HEK293 (cell line): ENCODE data around the gene MYO1C.

Source experiments
- CTCF ChIA-PET: fragments of 350-600 bp; formaldehyde crosslinking; extraction: SDS; loops from one replicate; lab custom pipeline; 2021; ENCODE audit warnings: antibody characterized with exemption; lab: Yijun Ruan, JAX
- POLR2A ChIA-PET: fragments of 300-600 bp; formaldehyde crosslinking; extraction: SDS; loops from one replicate; lab custom pipeline; 2020; ENCODE audit warnings: antibody characterized with exemption, inconsistent platforms; lab: Yijun Ruan, JAX
- H3K27ac ChIP-seq: fragments of 200-500 bp; sonication (Bioruptor generic); 2 replicates; pipeline ENCODE4 v1.5.1; 2014; ENCODE audit warnings: low read depth, low read length, control low read depth, inconsistent platforms; ENCODE audit errors: extremely low read depth
- H3K36me3 ChIP-seq, 2 experiments: fragments of 200-500 bp in 1 of 2; sonication (Bioruptor generic) in 1 of 2; 1 replicate in 1 of 2; 2 replicates in 1 of 2; pipeline ENCODE4 v1.5.1; 2014 to 2017; ENCODE audit warnings: inconsistent platforms in 2 of 2, low read length in 2 of 2; ENCODE audit not compliant: control insufficient read depth in 2 of 2, insufficient read depth in 1 of 2
- H3K4me1 ChIP-seq: fragments of 200-500 bp; sonication (Bioruptor generic); 2 replicates; pipeline ENCODE4 v1.5.1; 2014; ENCODE audit warnings: mild to moderate bottlenecking, low read length, inconsistent platforms; ENCODE audit not compliant: control insufficient read depth, insufficient read depth
- H3K4me3 ChIP-seq: 2 replicates; pipeline ENCODE4 v1.5.1; 2011; ENCODE audit warnings: low read depth, mild to moderate bottlenecking, control low read depth, low read length, moderate library complexity
- H3K9me3 ChIP-seq: fragments of 200-500 bp; sonication (Bioruptor generic); 2 replicates; pipeline ENCODE4 v1.5.1; 2014; ENCODE audit warnings: low read depth, low read length, inconsistent platforms; ENCODE audit not compliant: control insufficient read depth, insufficient read depth
- GLI4 ChIP-seq: fragments of 450-650 bp; formaldehyde crosslinking; IDR thresholded peaks from 2 replicates; pipeline ENCODE4 v1.5.1; 2016; ENCODE audit warnings: missing biosample characterization, missing genetic modification characterization
- KLF8 ChIP-seq: fragments of 450-650 bp; formaldehyde crosslinking; IDR thresholded peaks from 2 replicates; pipeline ENCODE4 v1.5.1; 2016; ENCODE audit warnings: missing biosample characterization, missing genetic modification characterization
- OSR2 ChIP-seq: fragments of 450-650 bp; formaldehyde crosslinking; IDR thresholded peaks from 2 replicates; pipeline ENCODE4 v1.5.1; 2016; ENCODE audit warnings: missing biosample characterization, missing genetic modification characterization
- PRDM1 ChIP-seq: fragments of 450-650 bp; formaldehyde crosslinking; IDR thresholded peaks from 2 replicates; pipeline ENCODE4; 2016; ENCODE audit warnings: missing biosample characterization, missing genetic modification characterization
- PRDM2 ChIP-seq: fragments of 450-650 bp; formaldehyde crosslinking; IDR thresholded peaks from 2 replicates; pipeline ENCODE4 v1.5.1; 2016; ENCODE audit warnings: missing biosample characterization, missing genetic modification characterization, borderline replicate concordance
- PRDM6 ChIP-seq: fragments of 450-650 bp; formaldehyde crosslinking; IDR thresholded peaks from 2 replicates; pipeline ENCODE4 v1.5.1; 2017; ENCODE audit warnings: missing biosample characterization, missing genetic modification characterization
- RBAK ChIP-seq: fragments of 450-650 bp; formaldehyde crosslinking; IDR thresholded peaks from 2 replicates; pipeline ENCODE4 v1.5.1; 2016; ENCODE audit warnings: missing biosample characterization, missing genetic modification characterization
- ZBTB17 ChIP-seq: fragments of 450-650 bp; formaldehyde crosslinking; IDR thresholded peaks from 2 replicates; pipeline ENCODE4 v1.5.1; 2016; ENCODE audit warnings: missing biosample characterization, missing genetic modification characterization
- ZBTB48 ChIP-seq: fragments of 450-650 bp; formaldehyde crosslinking; IDR thresholded peaks from 2 replicates; pipeline ENCODE4 v1.5.1; 2016; ENCODE audit warnings: missing biosample characterization, missing genetic modification characterization
- ZBTB6 ChIP-seq: fragments of 450-650 bp; formaldehyde crosslinking; IDR thresholded peaks from 2 replicates; pipeline ENCODE4 v1.5.1; 2017; ENCODE audit warnings: missing biosample characterization, missing genetic modification characterization
- ZFP37 ChIP-seq: fragments of 450-650 bp; formaldehyde crosslinking; IDR thresholded peaks from 2 replicates; pipeline ENCODE4 v1.5.1; 2016; ENCODE audit warnings: missing biosample characterization, missing genetic modification characterization
- ZNF239 ChIP-seq: fragments of 450-650 bp; formaldehyde crosslinking; IDR thresholded peaks from 2 replicates; pipeline ENCODE4 v1.5.1; 2016; ENCODE audit warnings: missing biosample characterization, missing genetic modification characterization
- ZNF398 ChIP-seq: fragments of 450-650 bp; formaldehyde crosslinking; IDR thresholded peaks from 2 replicates; pipeline ENCODE4 v1.5.1; 2017; ENCODE audit warnings: missing biosample characterization, missing genetic modification characterization
- ZNF416 ChIP-seq: fragments of 450-650 bp; formaldehyde crosslinking; IDR thresholded peaks from 2 replicates; pipeline ENCODE4 v1.5.1; 2016; ENCODE audit warnings: missing biosample characterization, missing genetic modification characterization
- ZNF530 ChIP-seq: fragments of 450-650 bp; formaldehyde crosslinking; IDR thresholded peaks from 2 replicates; pipeline ENCODE4 v1.5.1; 2016; ENCODE audit warnings: low read depth, missing biosample characterization, missing genetic modification characterization
- ZNF624 ChIP-seq: fragments of 450-650 bp; formaldehyde crosslinking; IDR thresholded peaks from 2 replicates; pipeline ENCODE4 v1.5.1; 2017; ENCODE audit warnings: missing biosample characterization, missing genetic modification characterization
- ZNF626 ChIP-seq: fragments of 450-650 bp; sonication (Bioruptor Pico); formaldehyde crosslinking; IDR thresholded peaks from 2 replicates; pipeline ENCODE4 v1.5.1; 2018; ENCODE audit warnings: missing biosample characterization, missing genetic modification characterization, inconsistent platforms
- ZNF670 ChIP-seq: fragments of 450-650 bp; formaldehyde crosslinking; IDR thresholded peaks from 2 replicates; pipeline ENCODE4 v1.5.1; 2016; ENCODE audit warnings: missing biosample characterization, missing genetic modification characterization, low read depth
- ZNF791 ChIP-seq: fragments of 450-650 bp; formaldehyde crosslinking; IDR thresholded peaks from 2 replicates; pipeline ENCODE4 v1.5.1; 2016; ENCODE audit warnings: missing biosample characterization, missing genetic modification characterization
- ZXDB ChIP-seq: fragments of 450-650 bp; formaldehyde crosslinking; IDR thresholded peaks from 2 replicates; pipeline ENCODE4 v1.5.1; 2016; ENCODE audit warnings: missing biosample characterization, missing genetic modification characterization

Gene MYO1C

GRCh38 chr17:1438593-1439083 is 53.8 kb downstream of the MYO1C start (continued):
- TF ChIP-seq ZNF398, result no peak
- no peak for TF ChIP-seq ZNF791 (tag by site-specific recombination)
- no peak for TF ChIP-seq ZFP37 (tag by site-specific recombination)
- TF ChIP-seq PRDM6 (tag by site-specific recombination), result no peak
- TF ChIP-seq PRDM1 (tag by site-specific recombination), result no peak
- no peak for TF ChIP-seq RBAK
- no peak for TF ChIP-seq ZNF416 (tag by site-specific recombination)
- TF ChIP-seq KLF8 (tag by site-specific recombination), result no peak
- TF ChIP-seq ZNF624 (tag by site-specific recombination), result no peak
- no peak for TF ChIP-seq ZNF239 (tag by site-specific recombination)

GRCh38 chr17:1435326-1435725 is 57.2 kb downstream of the MYO1C start:
- H3K4me1 ChIP-seq, result no peaks in the 10 kb centered on the region; the same call in 1 of the 2 replicates
- TF ChIP-seq ZBTB17 (tag by site-specific recombination) (no peak), OSR2 (no peak), PRDM2 (tag by site-specific recombination) (no peak), ZNF670 (tag by site-specific recombination) (no peak), ZXDB (tag by site-specific recombination) (no peak), ZBTB48 (no peak), ZBTB6 (tag by site-specific recombination) (no peak), GLI4 (tag by site-specific recombination) (no peak), ZNF530 (tag by site-specific recombination) (no peak), ZNF626 (tag by site-specific recombination) (no peak)
- no peak overlapping the region for H3K4me3 ChIP-seq
- peaks cover 54 to 58% of the 10 kb centered on the region in 2 experiments for H3K36me3 ChIP-seq
- no peak overlapping the region for H3K27ac ChIP-seq
- H3K9me3 ChIP-seq, result no peaks in the 10 kb centered on the region
- ChIA-PET CTCF (interaction anchor here (0.7 kb wide), 2 partner anchors 20 to 21 kb away, joined by 3 to 4 read pairs; no protein-coding TSS in a partner anchor), POLR2A (interaction anchor here (0.6 kb wide), 2 partner anchors 10 to 704 kb away, joined by 4 to 5 read pairs; no protein-coding TSS in a partner anchor)
